HEK293 (cell line): ENCODE measurements around the gene ACER3.

Experiments
- GLI4 ChIP-seq: fragments of 450-650 bp; formaldehyde crosslinking; IDR thresholded peaks from 2 replicates; pipeline ENCODE4 v1.5.1; 2016; ENCODE audit warnings: missing biosample characterization, missing genetic modification characterization
- KLF9 ChIP-seq: fragments of 450-650 bp; formaldehyde crosslinking; IDR thresholded peaks from 2 replicates; pipeline ENCODE4 v1.5.1; 2016; ENCODE audit warnings: missing biosample characterization, missing genetic modification characterization, low read depth
- MYNN ChIP-seq: fragments of 450-650 bp; formaldehyde crosslinking; IDR thresholded peaks from 2 replicates; pipeline ENCODE4 v1.5.1; 2016; ENCODE audit warnings: missing biosample characterization, missing genetic modification characterization, borderline replicate concordance
- SALL2 ChIP-seq: fragments of 450-650 bp; formaldehyde crosslinking; IDR thresholded peaks from 2 replicates; pipeline ENCODE4 v1.5.0; 2017; ENCODE audit warnings: missing biosample characterization, mild to moderate bottlenecking, missing genetic modification characterization, borderline replicate concordance
- SP7 ChIP-seq: fragments of 450-650 bp; formaldehyde crosslinking; IDR thresholded peaks from 2 replicates; pipeline ENCODE4 v1.5.1; 2016; ENCODE audit warnings: missing biosample characterization, missing genetic modification characterization
- ZNF274 ChIP-seq, 2 experiments: fragments of 200-500 bp in 1 of 2; fragments of 450-650 bp in 1 of 2; sonication (Bioruptor generic) in 1 of 2; formaldehyde crosslinking in 1 of 2; IDR thresholded peaks; 2 replicates each; pipeline versions ENCODE4 v1.5.1 to v1.6.1; 2014 to 2016; ENCODE audit warnings: borderline replicate concordance in 1 of 2, inconsistent platforms in 1 of 2, low read length in 1 of 2, missing biosample characterization in 1 of 2, missing genetic modification characterization in 1 of 2
- ZNF292 ChIP-seq: fragments of 450-650 bp; formaldehyde crosslinking; IDR thresholded peaks from 2 replicates; pipeline ENCODE4 v1.5.1; 2016; ENCODE audit warnings: low read depth, missing biosample characterization, missing genetic modification characterization, borderline replicate concordance
- ZNF433 ChIP-seq: fragments of 450-650 bp; formaldehyde crosslinking; IDR thresholded peaks from 2 replicates; pipeline ENCODE4 v1.5.1; 2016; ENCODE audit warnings: missing biosample characterization, missing genetic modification characterization, low read depth
- ZNF610 ChIP-seq: fragments of 450-650 bp; formaldehyde crosslinking; IDR thresholded peaks from 2 replicates; pipeline ENCODE4 v1.5.1; 2016; ENCODE audit warnings: missing biosample characterization, missing genetic modification characterization, borderline replicate concordance
- TF ChIP-seq, protein P1 (sequence below): fragments of 450-650 bp; formaldehyde crosslinking; IDR thresholded peaks from 2 replicates; pipeline ENCODE4 v1.5.1; 2016; ENCODE audit warnings: missing biosample characterization, missing genetic modification characterization

DNA sequence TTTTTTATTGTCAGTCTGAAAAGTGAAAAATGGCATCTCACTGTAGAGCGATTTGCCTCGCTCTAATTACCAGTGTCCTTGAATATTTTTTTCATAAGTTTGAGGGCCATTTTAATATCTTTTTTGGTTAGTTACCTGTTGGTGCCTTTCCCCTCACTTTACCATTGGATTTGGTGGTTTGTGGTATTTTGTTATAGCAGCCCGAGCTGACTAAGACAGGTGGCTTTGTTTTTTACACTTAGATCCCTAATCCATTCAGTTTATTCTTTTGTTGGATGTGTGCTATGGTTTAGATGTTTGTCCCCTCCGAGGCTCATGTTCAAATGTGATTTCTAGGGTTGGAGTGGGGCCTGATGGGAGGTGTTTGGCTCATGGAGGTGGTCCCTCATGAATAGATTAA lies 199.5 kb downstream of the ACER3 start:
- TF ChIP-seq, protein P1, sequence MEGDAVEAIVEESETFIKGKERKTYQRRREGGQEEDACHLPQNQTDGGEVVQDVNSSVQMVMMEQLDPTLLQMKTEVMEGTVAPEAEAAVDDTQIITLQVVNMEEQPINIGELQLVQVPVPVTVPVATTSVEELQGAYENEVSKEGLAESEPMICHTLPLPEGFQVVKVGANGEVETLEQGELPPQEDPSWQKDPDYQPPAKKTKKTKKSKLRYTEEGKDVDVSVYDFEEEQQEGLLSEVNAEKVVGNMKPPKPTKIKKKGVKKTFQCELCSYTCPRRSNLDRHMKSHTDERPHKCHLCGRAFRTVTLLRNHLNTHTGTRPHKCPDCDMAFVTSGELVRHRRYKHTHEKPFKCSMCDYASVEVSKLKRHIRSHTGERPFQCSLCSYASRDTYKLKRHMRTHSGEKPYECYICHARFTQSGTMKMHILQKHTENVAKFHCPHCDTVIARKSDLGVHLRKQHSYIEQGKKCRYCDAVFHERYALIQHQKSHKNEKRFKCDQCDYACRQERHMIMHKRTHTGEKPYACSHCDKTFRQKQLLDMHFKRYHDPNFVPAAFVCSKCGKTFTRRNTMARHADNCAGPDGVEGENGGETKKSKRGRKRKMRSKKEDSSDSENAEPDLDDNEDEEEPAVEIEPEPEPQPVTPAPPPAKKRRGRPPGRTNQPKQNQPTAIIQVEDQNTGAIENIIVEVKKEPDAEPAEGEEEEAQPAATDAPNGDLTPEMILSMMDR (tag by site-specific recombination): no peak
- no peak for TF ChIP-seq SALL2
- no peak for TF ChIP-seq SP7 (tag by site-specific recombination)
- TF ChIP-seq MYNN: no peak
- TF ChIP-seq ZNF433 (tag by site-specific recombination): no peak
- TF ChIP-seq GLI4: no peak
- no peak for TF ChIP-seq ZNF610 (tag by site-specific recombination)
- no peak for TF ChIP-seq KLF9
- no peak for TF ChIP-seq ZNF274 (IDR thresholded peaks at IDR 0.05; ENCODE audit: low read length)
- no peak for TF ChIP-seq ZNF274 (tag by site-specific recombination; IDR thresholded peaks at IDR 0.05; ENCODE audit: borderline replicate concordance)
- no peak for TF ChIP-seq ZNF292 (tag by site-specific recombination)
